Fibroblast of lung (primary cell): ENCODE data around the gene CBY2.

ENCODE experiments used
- CTCF ChIP-seq, 2 donors: IDR thresholded peaks in 1 of 2; conservative IDR thresholded peaks in 1 of 2; 1 replicate in 1 of 2; 2 replicates in 1 of 2; pipeline ENCODE4 v1.5.1; 2011 to 2012; ENCODE audit warnings: low read length in 2 of 2, control low read depth in 1 of 2, inconsistent platforms in 1 of 2, low read depth in 1 of 2, mild to moderate bottlenecking in 1 of 2
- EZH2 ChIP-seq: IDR thresholded peaks from 2 replicates; pipeline ENCODE4 v1.5.1; 2012; ENCODE audit warnings: low read length, control low read depth, mild to moderate bottlenecking; ENCODE audit errors: missing control alignments

GRCh38 chr13:45732916-45733315 is 30.8 kb downstream of the CBY2 start:
- TF ChIP-seq CTCF (conservative IDR thresholded peaks at IDR 0.05 in 1 of 2, IDR thresholded peaks at IDR 0.05 in 1 of 2; ENCODE audit: low read depth in 1 of 2, low read length in 2 of 2) (no peak), EZH2 (no peak)
